NOMO-1 treated with dmso at 0.1 percent for 144 hours (cell line): ENCODE data around the gene GRIK2.

Experiments used
- DNase-seq: peaks from one replicate; lab custom pipeline; 2025; ENCODE audit not compliant: unreplicated experiment; lab: John Stamatoyannopoulos, UW

Gene GRIK2

GRCh38 chr6:101537753-101538316, 144.3 kb downstream of the GRIK2 start:
- DNase-seq, result no peak

GRCh38 chr6:101539510-101540245, 146.2 kb downstream of the GRIK2 start:
- DNase-seq, result no peak

GRCh38 chr6:101541894-101542293, 148.4 kb downstream of the GRIK2 start:
- no peak for DNase-seq

- no peak for DNase-seq
These were observed 150.3 kb downstream of the GRIK2 start for GRCh38 chr6:101543796-101544195.

DNA sequence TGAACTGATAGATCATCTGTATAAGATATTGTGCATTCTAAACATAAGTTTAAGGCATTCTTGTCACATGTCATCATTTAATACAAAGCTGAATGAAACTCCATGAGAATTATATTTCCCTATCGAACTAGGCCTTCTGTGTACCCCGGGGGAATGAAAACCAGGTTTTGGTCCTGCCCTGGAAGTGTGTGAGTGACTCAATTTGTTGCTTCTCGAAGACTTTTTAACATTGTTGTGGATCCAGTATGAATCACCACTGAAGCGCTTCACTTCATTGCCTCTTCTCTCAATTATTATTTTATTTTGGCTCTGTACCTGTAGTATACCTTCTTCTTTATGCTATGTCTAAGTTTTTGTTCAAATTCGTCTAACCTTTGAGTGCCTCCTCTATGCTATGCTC, 150.8 kb downstream of the GRIK2 start:
- DNase-seq, result no peak

- DNase-seq, result no peak
These were observed 151.7 kb downstream of the GRIK2 start for GRCh38 chr6:101545191-101545590.

- no peak for DNase-seq
These were observed 156.9 kb downstream of the GRIK2 start for GRCh38 chr6:101550451-101550850.

DNA sequence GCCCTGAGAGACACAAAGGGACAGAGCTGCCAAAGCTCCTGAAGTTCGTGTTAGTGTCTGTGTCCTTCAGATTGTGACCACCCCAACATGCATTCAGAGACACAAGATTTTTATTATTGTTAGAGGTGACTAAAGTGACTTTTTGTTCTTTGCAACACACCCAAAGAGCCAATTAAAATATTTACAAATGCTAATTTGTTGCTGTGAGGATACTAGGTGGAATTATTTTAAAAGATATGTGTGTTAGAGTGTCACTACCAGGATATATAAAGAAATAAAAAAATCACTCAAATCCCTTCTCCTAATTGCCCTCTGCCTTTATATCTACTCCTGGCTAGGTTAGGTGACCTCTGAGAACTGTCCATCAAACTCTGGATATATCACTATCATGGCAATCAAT, 160.7 kb downstream of the GRIK2 start:
- no peak for DNase-seq

DNA sequence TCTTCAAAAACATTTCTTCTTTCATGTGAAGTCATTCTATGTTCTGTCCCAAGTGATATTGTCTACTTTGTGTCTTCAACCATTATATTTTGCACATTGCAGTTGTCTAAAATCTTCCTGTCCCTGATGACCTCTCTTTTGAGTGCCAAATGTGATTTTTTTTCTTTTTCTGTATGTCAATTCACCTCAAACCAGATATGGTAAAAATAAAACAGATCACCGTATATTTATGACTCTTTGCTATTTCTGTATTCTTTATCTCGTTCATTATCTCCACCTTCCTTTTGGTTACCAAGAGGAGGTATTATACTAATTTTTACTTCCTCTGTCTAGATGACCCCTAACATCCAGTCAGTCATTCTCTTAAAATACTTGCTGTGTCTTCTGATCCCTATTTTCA, 165.2 kb downstream of the GRIK2 start:
- no peak for DNase-seq

- no peak for DNase-seq
These were observed 179.1 kb downstream of the GRIK2 start for GRCh38 chr6:101572627-101573026.

DNA sequence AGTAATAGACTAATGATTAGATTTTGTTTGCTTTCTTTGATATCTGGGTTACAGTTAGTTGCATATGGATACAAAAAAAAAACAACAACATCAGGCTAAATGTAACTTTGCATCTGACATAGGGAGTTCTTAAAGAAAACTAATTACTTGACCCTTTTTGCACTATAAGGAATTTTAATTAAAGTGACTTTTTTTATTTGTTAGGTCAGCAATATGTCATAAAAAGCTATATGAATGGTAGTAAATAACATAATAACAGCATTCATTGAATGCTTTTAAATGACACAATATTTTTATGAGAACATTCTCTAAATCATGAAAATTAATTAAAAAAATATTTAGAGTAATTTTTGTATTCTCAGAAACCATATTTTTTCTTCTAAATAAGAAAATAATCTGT, 183.6 kb downstream of the GRIK2 start:
- no peak for DNase-seq

DNA sequence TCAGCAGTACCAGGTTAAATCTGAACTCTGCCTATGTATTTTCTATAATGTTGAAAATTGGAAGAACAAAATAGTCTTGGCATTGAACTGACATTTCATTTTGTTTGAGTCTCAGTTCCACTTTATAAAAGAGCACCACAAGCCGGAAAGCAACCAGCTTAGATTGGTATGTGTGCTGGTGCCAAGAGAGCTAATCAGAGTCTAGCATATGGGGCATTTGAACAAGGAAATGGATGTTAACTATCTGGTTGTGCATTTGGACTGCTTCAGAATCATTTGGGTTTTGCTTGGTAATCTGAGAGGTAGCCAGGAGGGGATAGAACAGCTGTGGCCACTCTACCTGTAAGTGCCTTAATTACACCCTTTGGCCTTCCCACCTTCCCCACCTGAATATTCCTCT, 184.8 kb downstream of the GRIK2 start:
- DNase-seq, result no peak

DNA sequence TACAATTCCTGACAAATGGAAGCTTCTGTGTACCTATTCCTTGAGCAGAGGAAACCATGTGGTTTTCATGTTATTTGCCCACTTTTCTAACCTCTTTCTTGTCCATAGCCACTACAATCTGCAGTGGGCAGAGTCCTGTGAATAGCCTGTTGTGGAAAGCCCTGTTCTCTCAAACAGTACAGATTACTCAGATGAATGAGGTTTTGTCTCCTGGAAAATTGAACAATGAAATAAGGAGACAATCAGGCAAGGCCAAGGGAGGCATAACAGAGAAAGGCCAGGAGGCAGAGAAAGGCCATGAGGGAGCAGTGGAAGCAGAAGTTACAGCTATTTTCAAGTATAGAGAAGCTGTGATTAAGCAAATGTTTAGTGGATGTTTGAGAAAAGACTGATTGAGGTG, 189.3 kb downstream of the GRIK2 start:
- no peak for DNase-seq

- no peak for DNase-seq
These were observed 192.0 kb downstream of the GRIK2 start for GRCh38 chr6:101585501-101585900.

DNA sequence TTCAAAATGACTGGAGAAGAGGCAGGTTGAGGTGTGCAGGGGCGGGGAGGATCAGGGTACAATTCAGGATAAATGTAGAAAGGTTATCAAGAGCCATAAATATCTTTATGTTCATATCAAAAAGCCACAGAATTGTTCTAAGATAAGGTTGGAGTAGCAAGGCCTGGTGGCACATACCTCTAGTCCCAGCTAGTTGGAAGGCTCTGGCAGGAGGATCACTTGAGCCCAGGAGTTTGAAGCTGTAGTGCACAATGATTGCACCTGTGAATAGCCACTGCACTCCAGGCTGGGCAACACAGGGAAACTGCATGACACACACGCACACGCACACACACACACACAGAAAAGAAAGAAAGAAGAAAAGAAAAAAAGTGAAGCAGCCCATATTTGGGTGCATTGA, 194.8 kb downstream of the GRIK2 start:
- DNase-seq, result no peak

- no peak for DNase-seq
These were observed 201.8 kb downstream of the GRIK2 start for GRCh38 chr6:101595276-101595675.

- no peak for DNase-seq
These were observed 204.2 kb downstream of the GRIK2 start for GRCh38 chr6:101597693-101598092.

- no peak for DNase-seq
These were observed 211.9 kb downstream of the GRIK2 start for GRCh38 chr6:101605426-101605825.

DNA sequence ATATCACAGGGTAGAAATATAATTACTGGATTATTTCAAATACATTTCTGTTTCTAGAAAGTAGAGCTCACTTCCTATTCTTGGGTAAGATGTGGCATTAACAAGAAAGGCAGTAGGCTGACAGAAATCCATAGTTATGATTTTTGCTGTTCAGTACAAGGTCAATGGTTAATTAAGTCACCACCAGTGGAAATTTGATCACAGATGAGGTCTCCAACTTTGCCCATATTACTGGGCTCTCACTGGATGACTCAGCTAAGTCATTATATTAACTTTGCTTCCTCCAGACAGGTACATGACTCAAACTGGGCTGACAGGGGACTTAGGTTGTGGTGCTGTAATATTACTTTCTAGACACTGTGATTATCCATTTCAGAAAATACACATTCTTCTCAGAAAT, 212.4 kb downstream of the GRIK2 start:
- DNase-seq, result no peak

GRCh38 chr6:101607111-101607690, 213.7 kb downstream of the GRIK2 start:
- DNase-seq, result no peak

GRCh38 chr6:101608703-101609102, 215.2 kb downstream of the GRIK2 start:
- no peak for DNase-seq

DNA sequence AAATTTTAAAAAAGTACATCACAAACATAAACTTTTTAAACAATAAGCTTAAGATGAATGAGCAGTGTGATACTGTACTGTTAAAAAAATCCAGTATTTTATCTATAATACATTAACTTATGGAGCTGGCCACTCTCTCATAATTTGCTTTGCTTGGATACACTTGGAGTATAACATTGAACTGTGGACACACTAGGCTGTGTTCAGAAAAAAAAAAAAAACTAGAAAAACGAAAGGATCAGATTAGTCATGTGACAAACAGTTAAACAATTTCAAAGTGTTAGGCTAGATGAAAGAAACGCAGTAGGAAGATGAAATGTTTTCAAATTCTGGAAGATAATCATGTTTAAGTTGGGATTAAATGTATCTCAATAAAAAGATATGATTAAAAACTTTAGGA, 220.0 kb downstream of the GRIK2 start:
- no peak for DNase-seq

- no peak for DNase-seq
These were observed 221.3 kb downstream of the GRIK2 start for GRCh38 chr6:101614774-101615173.
